Kidney (tissue), 14 donors: ENCODE results near the gene MARK2. TPM values are rescaled to one million over a fixed set of nuclear protein-coding genes. Genes with fewer than 3 reads are reported as not detected.
A peak's percentile ranks its signal among the peaks of the same experiment; 100 is the strongest.

Experiments used
- DNase-seq, 5 donors: peaks; one replicate each; pipeline ENCODE4 v3.0.0-alpha.2; 2013 to 2020
- FAIRE-seq: peaks from 2 replicates; lab custom pipeline; 2012; peaks lifted over from hg19 to GRCh38; lab: Jason Lieb, UNC
- H3K27ac ChIP-seq, 2 donors: one replicate each; pipeline ENCODE4 v1.7.0; 2013; ENCODE audit warnings: low read depth in 2 of 2, low read length in 2 of 2, inconsistent platforms in 1 of 2
- H3K27me3 ChIP-seq: one replicate; pipeline ENCODE4 v1.7.1; 2013; ENCODE audit warnings: low read length, inconsistent platforms; ENCODE audit not compliant: control insufficient read depth, insufficient read depth
- H3K36me3 ChIP-seq, 3 donors: one replicate each; pipeline versions ENCODE4 v1.7.0 to v1.7.1; 2013; ENCODE audit warnings: low read length in 3 of 3, control low read depth in 1 of 3, inconsistent platforms in 1 of 3; ENCODE audit not compliant: insufficient read depth in 3 of 3, control insufficient read depth in 2 of 3
- H3K4me1 ChIP-seq, 3 donors: one replicate each; pipeline versions ENCODE4 v1.7.0 to v1.7.1; 2013; ENCODE audit warnings: low read length in 3 of 3, inconsistent platforms in 1 of 3, low read depth in 1 of 3; ENCODE audit not compliant: control insufficient read depth in 2 of 3, insufficient read depth in 2 of 3
- H3K4me3 ChIP-seq, 3 donors: one replicate each; pipeline versions ENCODE4 v1.7.0 to v1.8.1; 2013; ENCODE audit warnings: low read length in 3 of 3, control low read depth in 1 of 3, inconsistent platforms in 1 of 3
- H3K9ac ChIP-seq, 3 donors: one replicate each; pipeline versions ENCODE4 v1.7.0 to v1.7.1; 2013; ENCODE audit warnings: low read length in 3 of 3, control low read depth in 1 of 3, inconsistent platforms in 1 of 3
- H3K9me3 ChIP-seq, 3 donors: one replicate each; pipeline versions ENCODE4 v1.7.0 to v1.7.1; 2013; ENCODE audit warnings: low read length in 3 of 3, control low read depth in 1 of 3, inconsistent platforms in 1 of 3; ENCODE audit not compliant: control insufficient read depth in 2 of 3, insufficient read depth in 1 of 3
- CTCF ChIP-seq: IDR thresholded peaks from 3 replicates; pipeline ENCODE4 v1.5.1; 2012; ENCODE audit warnings: mild to moderate bottlenecking, moderate library complexity, borderline replicate concordance; ENCODE audit not compliant: insufficient read depth; ENCODE audit errors: extremely low read depth
- intact Hi-C: fragments of 100-400 bp; cut with DNase I; formaldehyde crosslinking; loops from one replicate; pipeline ENCODE4 v1.11.1; 2022
- polyA plus RNA-seq: library from polyadenylated mRNA; stranded (reverse); fragments of 350-450 nt; fragmentation: Illumina TruSeq; extraction: RNeasy Lipid Tissue Mini Kit (QIAGEN cat#74804); gene quantifications from one replicate; pipeline ENCODE4 v1.2.3, GENCODE V29; 2014; ENCODE audit warnings: low read depth, low replicate concordance; ENCODE audit not compliant: insufficient read depth
- total RNA-seq: library from RNA; stranded (reverse); fragmentation: NEBNext Ultra II Directional; extraction: Animal tissue kit (Norgen Biotek cat#: 25700); gene quantifications from one replicate; pipeline ENCODE4 v1.2.1, GENCODE V29; 2021
- donor health status: control.
- donor health status: control.
- donor health status: control.
- donor health status: control.
- donor health status: control.
- donor health status: DM: yes; HTN: yes; CAD: no.
- donor health status: Normal renal cell carcinoma (clear cell type).

MARK2 gene
- total and polyA plus RNA-seq, 2 donors from 2014 or later = 11.7 to 42.6 TPM

DNA sequence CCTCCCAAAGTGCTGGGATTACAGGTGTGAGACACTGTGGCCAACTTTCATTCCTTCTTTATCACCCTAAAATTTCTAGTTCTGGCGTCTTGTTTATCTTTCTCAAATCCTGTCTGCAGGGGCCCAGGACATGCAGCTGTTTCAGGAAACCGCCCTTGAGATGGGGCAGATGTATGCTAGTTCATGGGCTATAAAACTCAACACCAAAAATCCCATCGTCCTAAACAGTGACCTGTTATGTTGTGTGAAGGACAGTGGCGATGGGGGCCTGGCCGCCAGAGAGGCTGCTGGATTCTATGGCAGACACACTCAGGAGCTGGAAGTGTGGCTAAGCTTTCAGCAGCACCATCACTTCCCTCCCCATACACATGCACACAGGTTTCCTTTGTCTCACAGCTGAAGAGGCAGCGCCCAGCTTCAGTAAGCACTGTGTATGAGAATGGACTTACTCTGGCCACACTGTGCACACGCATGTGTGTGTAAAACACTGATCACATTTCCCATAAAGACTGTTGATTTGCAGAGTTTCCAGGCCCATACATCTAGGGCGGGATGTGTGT lies 36.7 kb downstream of the MARK2 start:
- Histone ChIP-seq H3K36me3 (peaks cover 0 to 1% (median 0%) of the 10 kb centered on the region in 3 donors), H3K9me3 (no peaks in the 10 kb centered on the region), H3K27ac (no peak overlapping the region), H3K9ac (no peak overlapping the region), H3K27me3 (no peaks in the 10 kb centered on the region), H3K4me3 (no peak overlapping the region), H3K4me1 (peaks cover 5 to 39% (median 32%) of the 10 kb centered on the region in 3 donors)
- no peak for DNase-seq
- no peak for FAIRE-seq
- intact Hi-C loops = no loop called here
- no peak for TF ChIP-seq CTCF

DNA sequence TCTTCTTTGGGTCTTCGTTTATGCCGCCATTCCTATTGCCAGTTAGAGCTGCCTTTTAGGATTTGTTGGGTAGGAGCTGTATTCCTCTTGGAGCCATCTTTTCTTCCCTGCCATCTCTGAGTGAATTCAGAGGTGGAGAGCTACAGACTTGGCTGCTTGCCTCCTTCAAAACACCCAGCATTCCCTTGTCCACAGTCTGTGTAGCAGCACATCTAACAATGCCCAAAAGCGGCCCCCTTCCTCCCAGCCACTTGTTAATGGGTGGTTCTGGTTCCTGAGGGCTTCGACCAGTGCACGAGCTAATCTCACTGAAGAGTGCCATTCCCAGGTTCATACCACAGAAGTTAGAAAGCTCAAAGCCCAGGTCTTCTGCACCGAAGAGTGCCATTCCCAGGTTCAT lies 37.7 kb downstream of the MARK2 start:
- intact Hi-C loops = no loop called here
- H3K27ac ChIP-seq = no peak overlapping the region
- H3K27me3 ChIP-seq = no peaks in the 10 kb centered on the region
- no peak for FAIRE-seq
- DNase-seq = no peak
- no peaks in the 10 kb centered on the region for H3K9me3 ChIP-seq
- no peak overlapping the region for H3K9ac ChIP-seq
- H3K36me3 ChIP-seq = peaks cover 0 to 2% (median 0%) of the 10 kb centered on the region in 3 donors
- peaks cover 5 to 35% (median 32%) of the 10 kb centered on the region in 3 donors for H3K4me1 ChIP-seq
- no peak overlapping the region for H3K4me3 ChIP-seq
- no peak for TF ChIP-seq CTCF

DNA sequence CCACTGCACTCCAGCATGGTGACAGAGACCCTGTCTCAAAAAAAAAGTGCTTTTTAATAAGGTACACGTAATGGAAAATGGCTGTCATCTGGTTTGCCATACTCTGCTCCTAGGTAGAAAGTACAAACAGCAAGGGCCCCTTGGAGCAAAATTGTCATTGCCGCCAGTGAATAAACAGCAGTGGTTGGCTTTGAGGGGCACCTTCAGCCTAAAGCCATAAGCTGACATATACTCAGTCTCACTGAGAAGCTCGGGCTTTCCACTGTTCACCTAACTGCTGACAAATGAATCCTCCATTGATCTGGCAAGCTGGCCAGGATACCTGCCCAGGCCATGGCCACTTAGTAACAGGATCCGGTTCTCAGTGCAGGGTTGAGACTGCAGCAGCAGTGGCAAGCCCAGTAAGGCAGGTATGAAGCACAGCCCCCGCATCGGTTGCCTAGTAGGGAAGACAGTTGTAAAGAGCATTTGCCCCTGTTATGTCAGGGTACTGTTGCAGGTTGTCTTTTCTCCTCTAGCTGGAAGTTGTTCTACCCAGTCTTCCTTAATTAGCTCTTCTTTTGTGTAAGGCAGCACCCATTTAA lies 38.8 kb downstream of the MARK2 start:
- Histone ChIP-seq H3K9me3 (no peaks in the 10 kb centered on the region), H3K9ac (no peak overlapping the region), H3K4me3 (no peak overlapping the region), H3K27me3 (no peaks in the 10 kb centered on the region), H3K27ac (no peak overlapping the region), H3K4me1 (peaks cover 0 to 26% (median 23%) of the 10 kb centered on the region in 3 donors), H3K36me3 (peaks cover 0 to 2% (median 0%) of the 10 kb centered on the region in 3 donors)
- peak in 4 of 5 donors; percentile 30 to 49 (median 42) for DNase-seq
- no peak for FAIRE-seq
- intact Hi-C loops = no loop called here
- TF ChIP-seq CTCF = no peak
